Ramos (cell line): ENCODE data around the gene MRPS24.
"Not testable (repeated sequence)": the region's sequence is repeated elsewhere in the genome, so short reads cannot be mapped to it uniquely, and the experiment has no call there.

Experiments
- in situ Hi-C: fragments of 300-500 bp; cut with MboI; formaldehyde crosslinking; loops from one replicate; pipeline ENCODE4 v1.14.3; 2022; ENCODE audit warnings: low sequenced_read_pairs; ENCODE audit not compliant: unreplicated experiment

MRPS24 gene

GRCh38 chr7:43869006-43869866, at the start of gene MRPS24:
Gene MRPS24 (minus strand): TSS chr7:43869517. CDS start chr7:43869495, 22 bp downstream.
- in situ Hi-C loops = no loop called here

- in situ Hi-C loops = no loop called here
Measured at GRCh38 chr7:43915907-43916306, 46.6 kb upstream of the MRPS24 start.

GRCh38 chr7:43914795-43915194, 45.5 kb upstream of the MRPS24 start:
- in situ Hi-C loops = no loop called here

- in situ Hi-C loops = no loop called here
Measured at GRCh38 chr7:43906331-43907010, 37.2 kb upstream of the MRPS24 start, which contains the start of gene URGCP. Gene URGCP (minus strand): TSS chr7:43906596. CDS start chr7:43906575, 21 bp downstream.

- in situ Hi-C loops = no loop called here
Measured at GRCh38 chr7:43905956-43906330, 36.6 kb upstream of the MRPS24 start.

- in situ Hi-C loops = no loop called here
Measured at GRCh38 chr7:43905209-43905946, 36.1 kb upstream of the MRPS24 start.

- in situ Hi-C loops = no loop called here
Measured at GRCh38 chr7:43904533-43905208, 35.4 kb upstream of the MRPS24 start.

- in situ Hi-C loops = no loop called here
Measured at GRCh38 chr7:43902542-43903054, 33.3 kb upstream of the MRPS24 start.

- in situ Hi-C loops = not testable (repeated sequence)
Measured at GRCh38 chr7:43898571-43898970, 29.3 kb upstream of the MRPS24 start.

- in situ Hi-C loops = no loop called here
Measured at GRCh38 chr7:43895847-43896415, 26.6 kb upstream of the MRPS24 start.

GRCh38 chr7:43891069-43891955, 22.0 kb upstream of the MRPS24 start:
- in situ Hi-C loops = no loop called here

- in situ Hi-C loops = no loop called here
Measured at GRCh38 chr7:43890468-43890867, 21.2 kb upstream of the MRPS24 start.

- in situ Hi-C loops = no loop called here
Measured at GRCh38 chr7:43888993-43889945, 20.0 kb upstream of the MRPS24 start.

- in situ Hi-C loops = no loop called here
Measured at GRCh38 chr7:43884617-43885016, 15.3 kb upstream of the MRPS24 start.

GRCh38 chr7:43884209-43884608, 14.9 kb upstream of the MRPS24 start:
- in situ Hi-C loops = no loop called here

GRCh38 chr7:43880596-43880995, 11.3 kb upstream of the MRPS24 start:
- in situ Hi-C loops = no loop called here

- in situ Hi-C loops = no loop called here
Measured at GRCh38 chr7:43879477-43879876, 10.2 kb upstream of the MRPS24 start.

- in situ Hi-C loops = no loop called here
Measured at GRCh38 chr7:43878867-43879266, 9.6 kb upstream of the MRPS24 start.
